Upper lobe of left lung (tissue), 6 donors: Measurements from ENCODE around the gene LIPH. TPM values are rescaled to one million over a fixed set of nuclear protein-coding genes. Genes with fewer than 3 reads are reported as not detected.
A peak's percentile ranks its signal among the peaks of the same experiment; 100 is the strongest.
"Not testable (repeated sequence)": the region's sequence is repeated elsewhere in the genome, so short reads cannot be mapped to it uniquely, and the experiment has no call there.

Experiments used
- ATAC-seq, 2 donors: fragments of 200-7000 bp; cut with Tn5 transposase; one replicate each; pipeline ENCODE4 v1.9.1; 2022; ENCODE audit warnings: mild to moderate bottlenecking in 2 of 2, moderate library complexity in 2 of 2; ENCODE audit not compliant: low FRiP score in 2 of 2
- DNase-seq, 2 donors: peaks; one replicate each; pipeline ENCODE4 v3.0.0-alpha.2; 2019 to 2020
- H3K27ac ChIP-seq, 4 donors: fragments of 200-600 bp; sonication (generic); one replicate each; pipeline ENCODE4 v1.5.1; 2016 to 2019
- H3K27me3 ChIP-seq, 4 donors: fragments of 200-600 bp; sonication (generic); one replicate each; pipeline ENCODE4 v1.5.1; 2017 to 2019
- H3K36me3 ChIP-seq, 4 donors: fragments of 200-600 bp; sonication (generic); one replicate each; pipeline ENCODE4 v1.5.1; 2016 to 2019
- H3K4me1 ChIP-seq, 4 donors: fragments of 200-600 bp; sonication (generic); one replicate each; pipeline ENCODE4 v1.5.1; 2018 to 2019
- H3K4me3 ChIP-seq, 4 donors: fragments of 200-600 bp; sonication (generic); one replicate each; pipeline ENCODE4 v1.5.1; 2017 to 2019; ENCODE audit warnings: mild to moderate bottlenecking in 2 of 4, moderate library complexity in 1 of 4
- H3K9me3 ChIP-seq, 4 donors: fragments of 200-600 bp; sonication (generic); one replicate each; pipeline ENCODE4 v1.5.1; 2018 to 2019
- CTCF ChIP-seq, 6 experiments: fragments of 450-650 bp in 4 of 6; fragments of 200-600 bp in 2 of 6; sonication (generic) in 2 of 6; IDR thresholded peaks; one replicate each; pipeline ENCODE4 v1.5.1; 2016 to 2019; ENCODE audit warnings: antibody characterized with exemption in 6 of 6
- EP300 ChIP-seq, 4 donors: sonication (generic); formaldehyde crosslinking; IDR thresholded peaks; one replicate each; pipeline ENCODE4 v1.5.1; 2017; ENCODE audit warnings: antibody characterized with exemption in 4 of 4, control low read depth in 2 of 4
- POLR2A ChIP-seq, 4 donors: fragments of 450-650 bp; IDR thresholded peaks; one replicate each; pipeline ENCODE4 v1.5.1; 2016 to 2017; ENCODE audit warnings: antibody characterized with exemption in 4 of 4, mild to moderate bottlenecking in 2 of 4
- POLR2AphosphoS5 ChIP-seq, 2 donors: sonication (generic); formaldehyde crosslinking; IDR thresholded peaks; one replicate each; pipeline ENCODE4 v1.5.1; 2017; ENCODE audit warnings: antibody characterized with exemption in 2 of 2
- WGBS, 2 donors: methylation state at CpG; one replicate each; pipeline ENCODE4 v1.1.5; 2017 to 2018; 5-methylcytosine and 5-hydroxymethylcytosine counted together
- total RNA-seq, 6 donors: library from RNA; depleted of rRNA in 4 of 6; stranded (reverse); fragments of >200 nt in 4 of 6; gene quantifications; one replicate each; pipeline versions ENCODE4 v1.1.0 to v1.2.1, GENCODE V29; 2016 to 2021
- donor health status: DM: no; HTN: no; CAD: no; lungs with moderate emphysema.
- donor health status: DM: no; HTN: yes; CAD: no; lungs with severe emphysema.

LIPH gene
- total RNA-seq, 6 donors from 2014 or later, result 25.9 to 63.1 (median 42.3) TPM

DNA sequence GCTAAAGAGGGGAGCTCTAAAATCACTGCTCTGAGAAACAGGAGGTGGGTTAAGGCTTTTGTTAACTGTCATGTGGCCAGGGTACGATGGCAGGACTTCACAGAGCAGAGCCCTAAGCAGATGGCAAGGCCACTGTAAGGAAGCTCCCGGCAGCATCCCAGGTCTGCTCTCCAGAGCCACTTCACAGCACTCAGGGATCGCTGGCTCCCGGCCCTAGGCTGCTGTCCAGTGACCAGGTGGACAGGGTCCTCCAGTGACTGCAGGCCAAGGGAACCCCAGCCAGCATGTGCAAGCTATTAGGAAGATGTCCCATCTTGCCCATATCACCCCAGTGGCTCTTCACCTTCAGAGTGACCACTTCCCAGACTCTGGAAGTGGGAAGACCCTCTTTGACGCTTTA lies 63.9 kb downstream of the LIPH start:
- DNase-seq (peak; percentile 41 to 57), ATAC-seq (peak in 1 of 2 donors; percentile 38)
- TF ChIP-seq EP300 (IDR thresholded peaks at IDR 0.05) (no peak), POLR2AphosphoS5 (IDR thresholded peaks at IDR 0.05) (no peak), CTCF (IDR thresholded peaks at IDR 0.05) (no peak), POLR2A (IDR thresholded peaks at IDR 0.05) (no peak)
- no peak overlapping the region for H3K27ac ChIP-seq
- no peak overlapping the region for H3K4me3 ChIP-seq
- WGBS, 2 donors, result 79 to 90% methylated on average over 1 to 5 of the region's 5 CpGs
- no peaks in the 10 kb centered on the region for H3K9me3 ChIP-seq
- H3K27me3 ChIP-seq, result no peaks in the 10 kb centered on the region
- H3K36me3 ChIP-seq, result peaks cover 3 to 59% (median 22%) of the 10 kb centered on the region in 4 donors
- H3K4me1 ChIP-seq, result peaks cover 0 to 17% (median 0%) of the 10 kb centered on the region in 4 donors

DNA sequence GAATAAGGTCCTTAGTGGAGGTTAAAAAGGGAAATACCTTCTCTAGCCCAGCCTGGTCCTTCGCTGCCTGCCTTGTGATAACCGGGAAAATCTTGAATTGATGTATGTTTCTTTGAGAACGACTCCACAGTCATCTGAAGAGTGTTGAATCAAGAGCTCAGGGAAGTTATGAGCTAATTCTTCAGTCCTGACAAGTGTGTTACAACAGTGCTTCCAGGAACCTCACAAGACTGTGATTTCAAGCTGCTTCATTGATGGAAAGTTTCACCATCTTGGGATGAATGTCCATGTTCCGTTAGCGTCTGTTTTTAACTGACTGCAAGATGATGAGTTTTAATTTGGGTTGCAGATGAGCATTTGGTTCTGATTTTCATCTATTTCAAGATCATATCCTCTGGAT lies 66.0 kb downstream of the LIPH start:
- no peak overlapping the region for H3K27ac ChIP-seq
- TF ChIP-seq EP300 (IDR thresholded peaks at IDR 0.05) (peak; percentile 20 to 92 (median 42)), POLR2A (IDR thresholded peaks at IDR 0.05) (no peak), POLR2AphosphoS5 (IDR thresholded peaks at IDR 0.05) (peak in 1 of 2 donors; percentile 57), CTCF (IDR thresholded peaks at IDR 0.05) (no peak)
- no peak for ATAC-seq

DNA sequence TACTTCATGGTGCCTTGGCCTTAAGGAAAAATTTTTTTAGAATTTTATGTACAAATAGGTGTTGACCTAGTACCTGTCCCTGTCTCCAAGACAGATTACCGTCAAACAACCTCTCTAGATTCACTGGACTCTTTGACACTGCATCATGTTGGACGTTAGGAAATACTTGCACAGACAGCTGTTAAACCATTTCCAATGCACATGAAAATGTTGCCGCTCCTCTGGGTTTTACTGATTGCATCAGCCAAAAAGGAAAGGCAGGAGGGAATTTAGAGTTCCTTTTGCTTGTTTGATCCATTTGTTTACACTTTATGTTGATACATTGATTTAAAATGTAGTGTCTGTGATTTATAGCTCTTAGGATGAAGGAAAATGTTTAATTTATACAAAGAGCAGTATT lies 68.1 kb downstream of the LIPH start:
- H3K4me1 ChIP-seq, result peaks cover 0 to 10% (median 0%) of the 10 kb centered on the region in 4 donors
- H3K4me3 ChIP-seq, result no peak overlapping the region
- no peaks in the 10 kb centered on the region for H3K9me3 ChIP-seq
- no peaks in the 10 kb centered on the region for H3K27me3 ChIP-seq
- no peak for TF ChIP-seq EP300 (IDR thresholded peaks at IDR 0.05)
- no peak for TF ChIP-seq CTCF (IDR thresholded peaks at IDR 0.05)
- no peak for TF ChIP-seq POLR2AphosphoS5 (IDR thresholded peaks at IDR 0.05)
- TF ChIP-seq POLR2A (IDR thresholded peaks at IDR 0.05), result no peak
- DNase-seq, result no peak
- H3K36me3 ChIP-seq, result peaks cover 0 to 58% (median 19%) of the 10 kb centered on the region in 4 donors
- ATAC-seq, result no peak
- no peak overlapping the region for H3K27ac ChIP-seq
- 90% methylated on average over 3 of the region's 3 CpGs for WGBS, 2 donors

More for the DNA sequence above, 66.0 kb downstream of the LIPH start:
- Histone ChIP-seq H3K9me3 (no peaks in the 10 kb centered on the region), H3K4me1 (peaks cover 0 to 17% (median 0%) of the 10 kb centered on the region in 4 donors), H3K4me3 (no peak overlapping the region), H3K36me3 (peaks cover 3 to 59% (median 22%) of the 10 kb centered on the region in 4 donors), H3K27me3 (no peaks in the 10 kb centered on the region)
- peak in 1 of 2 donors; percentile 31 for DNase-seq
- 79 to 84% methylated on average over 5 of the region's 5 CpGs for WGBS, 2 donors

- TF ChIP-seq CTCF (IDR thresholded peaks at IDR 0.05) (no peak), EP300 (IDR thresholded peaks at IDR 0.05) (no peak), POLR2A (IDR thresholded peaks at IDR 0.05) (no peak), POLR2AphosphoS5 (IDR thresholded peaks at IDR 0.05) (no peak)
Measured at GRCh38 chr3:185479373-185479945, 72.9 kb downstream of the LIPH start.

DNA sequence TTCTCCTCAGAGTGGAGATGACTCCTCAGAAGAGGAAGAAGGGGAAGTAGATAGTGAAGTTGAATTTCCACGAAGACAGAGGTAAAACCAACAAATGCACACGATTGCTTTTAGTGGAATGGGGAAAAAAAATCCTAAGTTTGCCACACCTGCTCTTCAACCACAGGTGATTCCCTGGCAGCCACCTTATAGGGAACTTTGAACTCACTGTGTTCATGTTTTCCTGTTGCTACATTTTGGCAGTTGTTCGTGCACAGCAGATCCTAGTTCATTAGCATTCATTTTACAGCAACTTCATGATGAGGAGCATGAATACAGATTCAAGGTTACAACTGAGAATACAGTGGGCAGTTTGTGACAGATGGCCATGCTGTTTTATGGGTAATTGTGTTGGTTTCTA lies 75.1 kb downstream of the LIPH start:
- H3K27me3 ChIP-seq, result no peaks in the 10 kb centered on the region
- WGBS, 2 donors, result 78 to 82% methylated on average over 3 of the region's 3 CpGs
- ATAC-seq, result no peak
- no peaks in the 10 kb centered on the region for H3K4me1 ChIP-seq
- no peak for DNase-seq
- H3K9me3 ChIP-seq, result no peaks in the 10 kb centered on the region
- peaks cover 5 to 65% (median 24%) of the 10 kb centered on the region in 4 donors for H3K36me3 ChIP-seq
- TF ChIP-seq POLR2A (IDR thresholded peaks at IDR 0.05), result no peak
- TF ChIP-seq CTCF (IDR thresholded peaks at IDR 0.05), result no peak
- TF ChIP-seq EP300 (IDR thresholded peaks at IDR 0.05), result no peak
- TF ChIP-seq POLR2AphosphoS5 (IDR thresholded peaks at IDR 0.05), result no peak
- H3K4me3 ChIP-seq, result no peak overlapping the region
- no peak overlapping the region for H3K27ac ChIP-seq

More at GRCh38 chr3:185479373-185479945, 72.9 kb downstream of the LIPH start:
- Histone ChIP-seq H3K27me3 (no peaks in the 10 kb centered on the region), H3K36me3 (peaks cover 0 to 54% (median 15%) of the 10 kb centered on the region in 4 donors), H3K27ac (no peak overlapping the region), H3K9me3 (no peaks in the 10 kb centered on the region), H3K4me1 (no peaks in the 10 kb centered on the region), H3K4me3 (no peak overlapping the region)
- no peak for DNase-seq
- no peak for ATAC-seq
- 80 to 82% methylated on average over 2 of the region's 2 CpGs for WGBS, 2 donors

- not testable (repeated sequence) for DNase-seq, H3K4me1 ChIP-seq, H3K9me3 ChIP-seq, H3K27me3 ChIP-seq, H3K27ac ChIP-seq, ATAC-seq, H3K4me3 ChIP-seq
- 96 to 98% methylated on average over 6 of the region's 6 CpGs for WGBS, 2 donors
- peaks cover 5 to 42% (median 15%) of the 10 kb centered on the region in 4 donors for H3K36me3 ChIP-seq
Measured at GRCh38 chr3:185474922-185475321, 77.5 kb downstream of the LIPH start.
